ENCODE measurements around the gene CNTNAP5. TPM values are rescaled to one million over a fixed set of nuclear protein-coding genes. Genes with fewer than 3 reads are reported as not detected.

Gene CNTNAP5
- polyA plus RNA-seq, 1 donor: 2.2 TPM

GRCh38 chr2:124482044-124482443, 457.0 kb downstream of the CNTNAP5 start:
- Histone ChIP-seq H3K9me3 (ENCODE audit: control insufficient read depth, low read depth, low read length) (no peaks in the 10 kb centered on the region), H3K36me3 (ENCODE audit: control insufficient read depth, insufficient read depth, low read length) (no peaks in the 10 kb centered on the region), H3K4me3 (ENCODE audit: low read length) (no peak overlapping the region), H3K27me3 (ENCODE audit: control insufficient read depth, insufficient read depth, low read length) (no peaks in the 10 kb centered on the region), H3K4me1 (ENCODE audit: control insufficient read depth, insufficient read depth, low read length) (no peaks in the 10 kb centered on the region), H3K27ac (ENCODE audit: low read length) (no peak overlapping the region)
- no peak for DNase-seq
- WGBS (ENCODE audit: insufficient coverage, low lambda C conversion rate): no CpG with 5 or more reads among the region's 8 CpGs

- 80% methylated on average over 1 of the region's 6 CpGs for WGBS (ENCODE audit: insufficient coverage, low lambda C conversion rate)
- H3K27ac ChIP-seq (ENCODE audit: low read length): no peak overlapping the region
Observed at GRCh38 chr2:124482551-124482950, 457.5 kb downstream of the CNTNAP5 start.

GRCh38 chr2:124485659-124486058, 460.6 kb downstream of the CNTNAP5 start:
- Histone ChIP-seq H3K9me3 (ENCODE audit: control insufficient read depth, low read depth, low read length) (no peaks in the 10 kb centered on the region), H3K27ac (ENCODE audit: low read length) (no peak overlapping the region), H3K36me3 (ENCODE audit: control insufficient read depth, insufficient read depth, low read length) (no peaks in the 10 kb centered on the region), H3K4me1 (ENCODE audit: control insufficient read depth, insufficient read depth, low read length) (no peaks in the 10 kb centered on the region), H3K4me3 (ENCODE audit: low read length) (no peak overlapping the region), H3K27me3 (ENCODE audit: control insufficient read depth, insufficient read depth, low read length) (no peaks in the 10 kb centered on the region)
- WGBS (ENCODE audit: insufficient coverage, low lambda C conversion rate): 100% methylated on average over 2 of the region's 5 CpGs
- DNase-seq: no peak

More at GRCh38 chr2:124482551-124482950, 457.5 kb downstream of the CNTNAP5 start:
- H3K36me3 ChIP-seq (ENCODE audit: control insufficient read depth, insufficient read depth, low read length): no peaks in the 10 kb centered on the region
- no peak for DNase-seq
- H3K27me3 ChIP-seq (ENCODE audit: control insufficient read depth, insufficient read depth, low read length): no peaks in the 10 kb centered on the region
- no peaks in the 10 kb centered on the region for H3K9me3 ChIP-seq (ENCODE audit: control insufficient read depth, low read depth, low read length)
- H3K4me1 ChIP-seq (ENCODE audit: control insufficient read depth, insufficient read depth, low read length): no peaks in the 10 kb centered on the region
- no peak overlapping the region for H3K4me3 ChIP-seq (ENCODE audit: low read length)

- H3K27me3 ChIP-seq (ENCODE audit: control insufficient read depth, insufficient read depth, low read length): no peaks in the 10 kb centered on the region
- no peak for DNase-seq
- no peak overlapping the region for H3K27ac ChIP-seq (ENCODE audit: low read length)
- H3K4me3 ChIP-seq (ENCODE audit: low read length): no peak overlapping the region
- no peaks in the 10 kb centered on the region for H3K4me1 ChIP-seq (ENCODE audit: control insufficient read depth, insufficient read depth, low read length)
- H3K9me3 ChIP-seq (ENCODE audit: control insufficient read depth, low read depth, low read length): no peaks in the 10 kb centered on the region
- H3K36me3 ChIP-seq (ENCODE audit: control insufficient read depth, insufficient read depth, low read length): no peaks in the 10 kb centered on the region
Observed at GRCh38 chr2:124489686-124490085, 464.6 kb downstream of the CNTNAP5 start.

- Histone ChIP-seq H3K4me3 (ENCODE audit: low read length) (no peak overlapping the region), H3K27me3 (ENCODE audit: control insufficient read depth, insufficient read depth, low read length) (no peaks in the 10 kb centered on the region), H3K27ac (ENCODE audit: low read length) (no peak overlapping the region), H3K36me3 (ENCODE audit: control insufficient read depth, insufficient read depth, low read length) (no peaks in the 10 kb centered on the region), H3K9me3 (ENCODE audit: control insufficient read depth, low read depth, low read length) (no peaks in the 10 kb centered on the region), H3K4me1 (ENCODE audit: control insufficient read depth, insufficient read depth, low read length) (no peaks in the 10 kb centered on the region)
- no peak for DNase-seq
- WGBS (ENCODE audit: insufficient coverage, low lambda C conversion rate): 80% methylated on average over 1 of the region's 6 CpGs
Observed at GRCh38 chr2:124501575-124502152, 476.6 kb downstream of the CNTNAP5 start.

- no peak overlapping the region for H3K4me3 ChIP-seq (ENCODE audit: low read length)
- no peaks in the 10 kb centered on the region for H3K36me3 ChIP-seq (ENCODE audit: control insufficient read depth, insufficient read depth, low read length)
- DNase-seq: no peak
- no peaks in the 10 kb centered on the region for H3K4me1 ChIP-seq (ENCODE audit: control insufficient read depth, insufficient read depth, low read length)
- H3K27ac ChIP-seq (ENCODE audit: low read length): no peak overlapping the region
- H3K27me3 ChIP-seq (ENCODE audit: control insufficient read depth, insufficient read depth, low read length): no peaks in the 10 kb centered on the region
- peaks cover 9% of the 10 kb centered on the region for H3K9me3 ChIP-seq (ENCODE audit: control insufficient read depth, low read depth, low read length)
- WGBS (ENCODE audit: insufficient coverage, low lambda C conversion rate): no CpG with 5 or more reads among the region's 1 CpG
Observed at GRCh38 chr2:124514236-124514635, 489.1 kb downstream of the CNTNAP5 start.

- Histone ChIP-seq H3K27me3 (ENCODE audit: control insufficient read depth, insufficient read depth, low read length) (no peaks in the 10 kb centered on the region), H3K27ac (ENCODE audit: low read length) (no peak overlapping the region), H3K36me3 (ENCODE audit: control insufficient read depth, insufficient read depth, low read length) (no peaks in the 10 kb centered on the region), H3K4me3 (ENCODE audit: low read length) (no peak overlapping the region), H3K9me3 (ENCODE audit: control insufficient read depth, low read depth, low read length) (peaks cover 9% of the 10 kb centered on the region), H3K4me1 (ENCODE audit: control insufficient read depth, insufficient read depth, low read length) (no peaks in the 10 kb centered on the region)
- DNase-seq: no peak
- WGBS (ENCODE audit: insufficient coverage, low lambda C conversion rate): 83% methylated on average over 1 of the region's 2 CpGs
Observed at GRCh38 chr2:124520953-124521352, 495.9 kb downstream of the CNTNAP5 start.

GRCh38 chr2:124523096-124523495, 498.0 kb downstream of the CNTNAP5 start:
- no peak overlapping the region for H3K27ac ChIP-seq (ENCODE audit: low read length)
- H3K27me3 ChIP-seq (ENCODE audit: control insufficient read depth, insufficient read depth, low read length): no peaks in the 10 kb centered on the region
- no peaks in the 10 kb centered on the region for H3K4me1 ChIP-seq (ENCODE audit: control insufficient read depth, insufficient read depth, low read length)
- DNase-seq: no peak
- H3K36me3 ChIP-seq (ENCODE audit: control insufficient read depth, insufficient read depth, low read length): no peaks in the 10 kb centered on the region
- no CpG with 5 or more reads among the region's 3 CpGs for WGBS (ENCODE audit: insufficient coverage, low lambda C conversion rate)
- H3K4me3 ChIP-seq (ENCODE audit: low read length): no peak overlapping the region
- H3K9me3 ChIP-seq (ENCODE audit: control insufficient read depth, low read depth, low read length): no peaks in the 10 kb centered on the region

GRCh38 chr2:124524155-124524915, 499.2 kb downstream of the CNTNAP5 start:
- H3K4me1 ChIP-seq (ENCODE audit: control insufficient read depth, insufficient read depth, low read length): no peaks in the 10 kb centered on the region
- no peaks in the 10 kb centered on the region for H3K36me3 ChIP-seq (ENCODE audit: control insufficient read depth, insufficient read depth, low read length)
- no peak overlapping the region for H3K27ac ChIP-seq (ENCODE audit: low read length)
- DNase-seq: no peak
- WGBS (ENCODE audit: insufficient coverage, low lambda C conversion rate): no CpG with 5 or more reads among the region's 7 CpGs
- no peaks in the 10 kb centered on the region for H3K9me3 ChIP-seq (ENCODE audit: control insufficient read depth, low read depth, low read length)
- no peak overlapping the region for H3K4me3 ChIP-seq (ENCODE audit: low read length)
- H3K27me3 ChIP-seq (ENCODE audit: control insufficient read depth, insufficient read depth, low read length): no peaks in the 10 kb centered on the region

- Histone ChIP-seq H3K27me3 (ENCODE audit: control insufficient read depth, insufficient read depth, low read length) (no peaks in the 10 kb centered on the region), H3K27ac (ENCODE audit: low read length) (no peak overlapping the region), H3K9me3 (ENCODE audit: control insufficient read depth, low read depth, low read length) (no peaks in the 10 kb centered on the region), H3K36me3 (ENCODE audit: control insufficient read depth, insufficient read depth, low read length) (no peaks in the 10 kb centered on the region), H3K4me3 (ENCODE audit: low read length) (no peak overlapping the region), H3K4me1 (ENCODE audit: control insufficient read depth, insufficient read depth, low read length) (no peaks in the 10 kb centered on the region)
- DNase-seq: no peak
- WGBS (ENCODE audit: insufficient coverage, low lambda C conversion rate): no CpG with 5 or more reads among the region's 4 CpGs
Observed at GRCh38 chr2:124526221-124526620, 501.1 kb downstream of the CNTNAP5 start.

- H3K4me3 ChIP-seq (ENCODE audit: low read length): no peak overlapping the region
- no peaks in the 10 kb centered on the region for H3K9me3 ChIP-seq (ENCODE audit: control insufficient read depth, low read depth, low read length)
- DNase-seq: no peak
- no peaks in the 10 kb centered on the region for H3K36me3 ChIP-seq (ENCODE audit: control insufficient read depth, insufficient read depth, low read length)
- no peak overlapping the region for H3K27ac ChIP-seq (ENCODE audit: low read length)
- 80% methylated on average over 1 of the region's 4 CpGs for WGBS (ENCODE audit: insufficient coverage, low lambda C conversion rate)
- H3K4me1 ChIP-seq (ENCODE audit: control insufficient read depth, insufficient read depth, low read length): no peaks in the 10 kb centered on the region
- H3K27me3 ChIP-seq (ENCODE audit: control insufficient read depth, insufficient read depth, low read length): no peaks in the 10 kb centered on the region
Observed at GRCh38 chr2:124530203-124530602, 505.1 kb downstream of the CNTNAP5 start.
